Neural cell (in vitro differentiated cells): ENCODE measurements around the gene PTPRN2. TPM values are rescaled to one million over a fixed set of nuclear protein-coding genes. Genes with fewer than 3 reads are reported as not detected.

Experiments
- H2AFZ ChIP-seq: fragments of 200-600, 300-800 bp; sonication (generic), shearing (Covaris generic); 2 replicates; pipeline ENCODE4 v1.6.0; 2014; ENCODE audit warnings: low read depth, mild to moderate bottlenecking, antibody characterized with exemption, low read length, moderate library complexity
- H3F3A ChIP-seq: fragments of 200-600 bp; shearing (Covaris generic); 2 replicates; pipeline ENCODE4 v1.6.1; 2016; ENCODE audit warnings: mild to moderate bottlenecking, moderate library complexity, mixed read lengths, antibody characterized with exemption, low read length; ENCODE audit not compliant: insufficient read depth, poor library complexity, severe bottlenecking
- H3K27ac ChIP-seq: fragments of 200-600, 300-800 bp; sonication (generic), shearing (Covaris generic); 2 replicates; pipeline ENCODE4 v1.5.1; 2014; ENCODE audit warnings: mild to moderate bottlenecking, low read length, moderate library complexity
- H3K27me3 ChIP-seq: fragments of 300-800, 200-600 bp; sonication (generic), shearing (Covaris generic); 2 replicates; pipeline ENCODE4 v1.6.0; 2014; ENCODE audit warnings: mild to moderate bottlenecking, low read depth, low read length, moderate library complexity; ENCODE audit not compliant: insufficient read depth
- H3K36me3 ChIP-seq: fragments of 300-800, 200-600 bp; sonication (generic), shearing (Covaris generic); 2 replicates; pipeline ENCODE4 v1.5.1; 2014; ENCODE audit warnings: mild to moderate bottlenecking, antibody characterized with exemption, low read length, moderate library complexity; ENCODE audit not compliant: insufficient read depth
- H3K4me2 ChIP-seq: fragments of 300-800, 200-600 bp; sonication (generic), shearing (Covaris generic); 2 replicates; pipeline ENCODE4 v1.6.0; 2014; ENCODE audit warnings: mild to moderate bottlenecking, low read length
- H3K4me3 ChIP-seq: fragments of 300-800, 200-600 bp; sonication (generic), shearing (Covaris generic); 2 replicates; pipeline ENCODE4 v1.5.1; 2014; ENCODE audit warnings: mild to moderate bottlenecking, low read length, moderate library complexity
- H3K79me2 ChIP-seq: fragments of 200-600 bp; shearing (Covaris generic); replicated peaks from 2 replicates; pipeline ENCODE4 v1.6.0; 2014; ENCODE audit warnings: mild to moderate bottlenecking, low read length, moderate library complexity; ENCODE audit not compliant: insufficient read depth
- H3K9ac ChIP-seq: fragments of 300-800, 200-600 bp; sonication (generic), shearing (Covaris generic); 2 replicates; pipeline ENCODE4 v1.6.1; 2016; ENCODE audit warnings: mild to moderate bottlenecking, low read length, mixed read lengths
- H3K9me2 ChIP-seq: fragments of 200-600 bp; shearing (Covaris generic); 2 replicates; pipeline ENCODE4 v1.6.1; 2016; ENCODE audit warnings: mild to moderate bottlenecking, low read length, mixed read lengths; ENCODE audit not compliant: insufficient read depth
- H3K9me3 ChIP-seq: fragments of 200-600, 300-800 bp; sonication (generic), shearing (Covaris generic); 2 replicates; pipeline ENCODE4 v1.6.1; 2016; ENCODE audit warnings: mild to moderate bottlenecking, mixed run types, low read length, moderate library complexity, mixed read lengths
- H4K20me1 ChIP-seq: fragments of 200-600 bp; shearing (Covaris generic); 2 replicates; pipeline ENCODE4 v1.6.1; 2016; ENCODE audit warnings: mild to moderate bottlenecking, mixed run types; ENCODE audit not compliant: insufficient read depth
- EP300 ChIP-seq: fragments of 450-650 bp; conservative IDR thresholded peaks from 2 replicates; pipeline ENCODE4 v1.6.1; 2014; ENCODE audit warnings: antibody characterized with exemption, mild to moderate bottlenecking, moderate library complexity; ENCODE audit not compliant: poor library complexity, severe bottlenecking
- EZH2 ChIP-seq: fragments of 200-600, 300-800 bp; shearing (Covaris generic), sonication (generic); IDR thresholded peaks from 2 replicates; pipeline ENCODE4 v1.6.1; 2014; ENCODE audit warnings: antibody characterized with exemption, low read length, borderline replicate concordance, mild to moderate bottlenecking; ENCODE audit not compliant: insufficient read depth, poor library complexity, severe bottlenecking
- MXI1 ChIP-seq: fragments of 450-650 bp; conservative IDR thresholded peaks from 2 replicates; pipeline ENCODE4 v1.6.1; 2014; ENCODE audit warnings: antibody characterized with exemption, mild to moderate bottlenecking; ENCODE audit not compliant: poor library complexity, severe bottlenecking
- POLR2AphosphoS5 ChIP-seq: IDR thresholded peaks from 2 replicates; pipeline ENCODE4 v1.6.1; 2012
- RAD21 ChIP-seq: fragments of 450-650 bp; conservative IDR thresholded peaks from 2 replicates; pipeline ENCODE4 v1.6.1; 2014; ENCODE audit warnings: antibody characterized with exemption, mild to moderate bottlenecking, moderate library complexity
- SMC3 ChIP-seq: fragments of 450-650 bp; conservative IDR thresholded peaks from 2 replicates; pipeline ENCODE4 v1.6.1; 2014; ENCODE audit warnings: antibody characterized with exemption, mild to moderate bottlenecking, moderate library complexity; ENCODE audit not compliant: poor library complexity
- TAF1 ChIP-seq: IDR thresholded peaks from 2 replicates; pipeline ENCODE4 v1.6.1; 2012; ENCODE audit warnings: low read depth
- polyA plus RNA-seq: library from polyadenylated mRNA; depleted of rRNA; stranded (reverse); fragments of >200 nt; gene quantifications from 2 replicates; pipeline ENCODE4 v1.2.3, GENCODE V29; 2014
- TF ChIP-seq, protein P1 (sequence below): fragments of 450-650 bp; IDR thresholded peaks from 2 replicates; pipeline ENCODE4 v1.5.1; 2014; ENCODE audit warnings: antibody characterized with exemption, mild to moderate bottlenecking, moderate library complexity; ENCODE audit not compliant: poor library complexity, severe bottlenecking
- TF ChIP-seq, protein P2 (sequence below): IDR thresholded peaks from 2 replicates; pipeline ENCODE4 v1.6.1; 2012; ENCODE audit warnings: borderline replicate concordance

The PTPRN2 gene
- polyA plus RNA-seq, 1 donor from 2014 or later = 31.0 TPM

DNA sequence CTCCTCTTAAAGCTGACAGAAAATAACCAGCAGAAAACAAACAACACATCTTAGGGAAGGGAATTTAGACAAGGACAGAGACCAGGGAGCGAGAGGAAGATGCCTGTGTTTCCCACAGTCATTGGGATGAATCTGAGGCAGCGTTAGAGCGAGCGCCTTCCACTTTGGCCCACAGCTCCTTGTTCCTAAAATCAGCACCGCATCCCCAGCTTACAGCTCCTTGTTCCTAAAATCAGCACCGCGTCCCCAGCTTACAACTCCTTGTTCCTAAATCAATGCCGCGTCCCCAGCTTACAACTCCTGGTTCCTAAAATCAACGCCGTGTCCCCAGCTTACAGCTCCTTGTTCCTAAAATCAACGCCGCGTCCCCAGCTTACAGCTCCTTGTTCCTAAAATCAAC, 593.3 kb downstream of the PTPRN2 start:
- H3F3A ChIP-seq = no peaks in the 10 kb centered on the region
- H3K4me3 ChIP-seq = no peak overlapping the region
- no peaks in the 10 kb centered on the region for H3K9me3 ChIP-seq
- no peak overlapping the region for H3K4me2 ChIP-seq
- no peaks in the 10 kb centered on the region for H3K79me2 ChIP-seq
- no peaks in the 10 kb centered on the region for H3K9me2 ChIP-seq
- H3K27me3 ChIP-seq = no peaks in the 10 kb centered on the region
- no peak overlapping the region for H3K27ac ChIP-seq
- TF ChIP-seq TAF1 = no peak
- TF ChIP-seq, protein P1, sequence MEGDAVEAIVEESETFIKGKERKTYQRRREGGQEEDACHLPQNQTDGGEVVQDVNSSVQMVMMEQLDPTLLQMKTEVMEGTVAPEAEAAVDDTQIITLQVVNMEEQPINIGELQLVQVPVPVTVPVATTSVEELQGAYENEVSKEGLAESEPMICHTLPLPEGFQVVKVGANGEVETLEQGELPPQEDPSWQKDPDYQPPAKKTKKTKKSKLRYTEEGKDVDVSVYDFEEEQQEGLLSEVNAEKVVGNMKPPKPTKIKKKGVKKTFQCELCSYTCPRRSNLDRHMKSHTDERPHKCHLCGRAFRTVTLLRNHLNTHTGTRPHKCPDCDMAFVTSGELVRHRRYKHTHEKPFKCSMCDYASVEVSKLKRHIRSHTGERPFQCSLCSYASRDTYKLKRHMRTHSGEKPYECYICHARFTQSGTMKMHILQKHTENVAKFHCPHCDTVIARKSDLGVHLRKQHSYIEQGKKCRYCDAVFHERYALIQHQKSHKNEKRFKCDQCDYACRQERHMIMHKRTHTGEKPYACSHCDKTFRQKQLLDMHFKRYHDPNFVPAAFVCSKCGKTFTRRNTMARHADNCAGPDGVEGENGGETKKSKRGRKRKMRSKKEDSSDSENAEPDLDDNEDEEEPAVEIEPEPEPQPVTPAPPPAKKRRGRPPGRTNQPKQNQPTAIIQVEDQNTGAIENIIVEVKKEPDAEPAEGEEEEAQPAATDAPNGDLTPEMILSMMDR = no peak
- no peak for TF ChIP-seq SMC3
- no peak for TF ChIP-seq RAD21
- TF ChIP-seq, protein P2, sequence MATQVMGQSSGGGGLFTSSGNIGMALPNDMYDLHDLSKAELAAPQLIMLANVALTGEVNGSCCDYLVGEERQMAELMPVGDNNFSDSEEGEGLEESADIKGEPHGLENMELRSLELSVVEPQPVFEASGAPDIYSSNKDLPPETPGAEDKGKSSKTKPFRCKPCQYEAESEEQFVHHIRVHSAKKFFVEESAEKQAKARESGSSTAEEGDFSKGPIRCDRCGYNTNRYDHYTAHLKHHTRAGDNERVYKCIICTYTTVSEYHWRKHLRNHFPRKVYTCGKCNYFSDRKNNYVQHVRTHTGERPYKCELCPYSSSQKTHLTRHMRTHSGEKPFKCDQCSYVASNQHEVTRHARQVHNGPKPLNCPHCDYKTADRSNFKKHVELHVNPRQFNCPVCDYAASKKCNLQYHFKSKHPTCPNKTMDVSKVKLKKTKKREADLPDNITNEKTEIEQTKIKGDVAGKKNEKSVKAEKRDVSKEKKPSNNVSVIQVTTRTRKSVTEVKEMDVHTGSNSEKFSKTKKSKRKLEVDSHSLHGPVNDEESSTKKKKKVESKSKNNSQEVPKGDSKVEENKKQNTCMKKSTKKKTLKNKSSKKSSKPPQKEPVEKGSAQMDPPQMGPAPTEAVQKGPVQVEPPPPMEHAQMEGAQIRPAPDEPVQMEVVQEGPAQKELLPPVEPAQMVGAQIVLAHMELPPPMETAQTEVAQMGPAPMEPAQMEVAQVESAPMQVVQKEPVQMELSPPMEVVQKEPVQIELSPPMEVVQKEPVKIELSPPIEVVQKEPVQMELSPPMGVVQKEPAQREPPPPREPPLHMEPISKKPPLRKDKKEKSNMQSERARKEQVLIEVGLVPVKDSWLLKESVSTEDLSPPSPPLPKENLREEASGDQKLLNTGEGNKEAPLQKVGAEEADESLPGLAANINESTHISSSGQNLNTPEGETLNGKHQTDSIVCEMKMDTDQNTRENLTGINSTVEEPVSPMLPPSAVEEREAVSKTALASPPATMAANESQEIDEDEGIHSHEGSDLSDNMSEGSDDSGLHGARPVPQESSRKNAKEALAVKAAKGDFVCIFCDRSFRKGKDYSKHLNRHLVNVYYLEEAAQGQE = no peak
- TF ChIP-seq EZH2 = no peak
- TF ChIP-seq POLR2AphosphoS5 = no peak
- TF ChIP-seq MXI1 = no peak
- TF ChIP-seq EP300 = no peak
- no peaks in the 10 kb centered on the region for H4K20me1 ChIP-seq
- H2AFZ ChIP-seq = no peak overlapping the region
- no peak overlapping the region for H3K9ac ChIP-seq
- no peaks in the 10 kb centered on the region for H3K36me3 ChIP-seq

- no peak overlapping the region for H2AFZ ChIP-seq
- H3K9me2 ChIP-seq = no peaks in the 10 kb centered on the region
- no peaks in the 10 kb centered on the region for H3F3A ChIP-seq
- H3K4me2 ChIP-seq = no peak overlapping the region
- TF ChIP-seq EP300 (no peak), SMC3 (no peak), RAD21 (no peak), MXI1 (no peak), EZH2 (no peak)
- TF ChIP-seq, protein P1 = no peak
- no peak overlapping the region for H3K9ac ChIP-seq
- no peaks in the 10 kb centered on the region for H3K79me2 ChIP-seq
- H3K4me3 ChIP-seq = no peak overlapping the region
- no peak overlapping the region for H3K27ac ChIP-seq
- no peaks in the 10 kb centered on the region for H3K9me3 ChIP-seq
- H3K27me3 ChIP-seq = no peaks in the 10 kb centered on the region
- no peaks in the 10 kb centered on the region for H4K20me1 ChIP-seq
- H3K36me3 ChIP-seq = no peaks in the 10 kb centered on the region
Measured at GRCh38 chr7:157993406-157994105, 594.1 kb downstream of the PTPRN2 start.
